Measurements from ENCODE around the gene TSHZ3. TPM values are rescaled to one million over a fixed set of nuclear protein-coding genes. Genes with fewer than 3 reads are reported as not detected.

The TSHZ3 gene
- total RNA-seq, 1 experiment from 2014 or later = not detected

- no peak overlapping the region for H3K27ac ChIP-seq (ENCODE audit: low read length)
- no peaks in the 10 kb centered on the region for H3K4me1 ChIP-seq (ENCODE audit: low read length)
- H3K36me3 ChIP-seq (ENCODE audit: insufficient read depth, low read length) = no peaks in the 10 kb centered on the region
- no peaks in the 10 kb centered on the region for H3K9me3 ChIP-seq (ENCODE audit: low read length)
- H4K20me1 ChIP-seq (ENCODE audit: insufficient read depth, low read depth, low read length) = no peaks in the 10 kb centered on the region
- H3K4me3 ChIP-seq (ENCODE audit: low read length) = no peak overlapping the region
- H3K9me2 ChIP-seq (replicated peaks; ENCODE audit: insufficient read depth, low read length) = no peaks in the 10 kb centered on the region
- H3K9ac ChIP-seq (ENCODE audit: low read length) = no peak overlapping the region
- no peak overlapping the region for H2AFZ ChIP-seq (ENCODE audit: low read length)
- no peaks in the 10 kb centered on the region; the same call in 1 of the 2 replicates for H3K27me3 ChIP-seq (ENCODE audit: low read length)
- no peaks in the 10 kb centered on the region for H3K79me2 ChIP-seq (ENCODE audit: low read length)
- no peak for DNase-seq
- H3K4me2 ChIP-seq (ENCODE audit: low read depth, low read length, poor library complexity, severe bottlenecking) = no peak overlapping the region
Observed at GRCh38 chr19:31233295-31233800, 115.9 kb downstream of the TSHZ3 start.

GRCh38 chr19:31232871-31233270 lies 116.4 kb downstream of the TSHZ3 start:
- H4K20me1 ChIP-seq (ENCODE audit: insufficient read depth, low read depth, low read length) = no peaks in the 10 kb centered on the region
- H3K79me2 ChIP-seq (ENCODE audit: low read length) = no peaks in the 10 kb centered on the region
- no peak overlapping the region for H3K27ac ChIP-seq (ENCODE audit: low read length)
- H3K27me3 ChIP-seq (ENCODE audit: low read length) = no peaks in the 10 kb centered on the region; the same call in 1 of the 2 replicates
- no peaks in the 10 kb centered on the region for H3K4me1 ChIP-seq (ENCODE audit: low read length)
- H3K4me3 ChIP-seq (ENCODE audit: low read length) = no peak overlapping the region
- H3K9me3 ChIP-seq (ENCODE audit: low read length) = no peaks in the 10 kb centered on the region
- no peak overlapping the region for H3K4me2 ChIP-seq (ENCODE audit: low read depth, low read length, poor library complexity, severe bottlenecking)
- no peaks in the 10 kb centered on the region for H3K36me3 ChIP-seq (ENCODE audit: insufficient read depth, low read length)
- no peak overlapping the region for H2AFZ ChIP-seq (ENCODE audit: low read length)
- H3K9me2 ChIP-seq (replicated peaks; ENCODE audit: insufficient read depth, low read length) = no peaks in the 10 kb centered on the region
- no peak for DNase-seq
- no peak overlapping the region for H3K9ac ChIP-seq (ENCODE audit: low read length)

- no peak for DNase-seq
- Histone ChIP-seq H3K4me1 (ENCODE audit: low read length) (no peaks in the 10 kb centered on the region), H3K9me2 (replicated peaks; ENCODE audit: insufficient read depth, low read length) (no peaks in the 10 kb centered on the region), H3K9ac (ENCODE audit: low read length) (no peak overlapping the region), H3K9me3 (ENCODE audit: low read length) (no peaks in the 10 kb centered on the region), H3K36me3 (ENCODE audit: insufficient read depth, low read length) (no peaks in the 10 kb centered on the region), H3K27ac (ENCODE audit: low read length) (no peak overlapping the region), H3K27me3 (ENCODE audit: low read length) (no peaks in the 10 kb centered on the region; the same call in 1 of the 2 replicates), H2AFZ (ENCODE audit: low read length) (no peak overlapping the region), H3K4me3 (ENCODE audit: low read length) (no peak overlapping the region), H4K20me1 (ENCODE audit: insufficient read depth, low read depth, low read length) (no peaks in the 10 kb centered on the region), H3K4me2 (ENCODE audit: low read depth, low read length, poor library complexity, severe bottlenecking) (no peak overlapping the region), H3K79me2 (ENCODE audit: low read length) (no peaks in the 10 kb centered on the region)
Observed at GRCh38 chr19:31232180-31232579, 117.1 kb downstream of the TSHZ3 start.

- Histone ChIP-seq H3K4me3 (ENCODE audit: low read length) (no peak overlapping the region), H2AFZ (ENCODE audit: low read length) (no peak overlapping the region), H3K9ac (ENCODE audit: low read length) (no peak overlapping the region), H3K36me3 (ENCODE audit: insufficient read depth, low read length) (no peaks in the 10 kb centered on the region), H3K9me2 (replicated peaks; ENCODE audit: insufficient read depth, low read length) (no peaks in the 10 kb centered on the region), H3K9me3 (ENCODE audit: low read length) (no peaks in the 10 kb centered on the region), H3K4me2 (ENCODE audit: low read depth, low read length, poor library complexity, severe bottlenecking) (no peak overlapping the region), H3K4me1 (ENCODE audit: low read length) (no peaks in the 10 kb centered on the region), H3K79me2 (ENCODE audit: low read length) (no peaks in the 10 kb centered on the region), H3K27me3 (ENCODE audit: low read length) (no peaks in the 10 kb centered on the region; the same call in 1 of the 2 replicates), H4K20me1 (ENCODE audit: insufficient read depth, low read depth, low read length) (no peaks in the 10 kb centered on the region), H3K27ac (ENCODE audit: low read length) (no peak overlapping the region)
- no peak for DNase-seq
Observed at GRCh38 chr19:31231237-31231636, 118.0 kb downstream of the TSHZ3 start.

- H3K9me2 ChIP-seq (replicated peaks; ENCODE audit: insufficient read depth, low read length) = no peaks in the 10 kb centered on the region
Observed at GRCh38 chr19:31226151-31226935, 122.9 kb downstream of the TSHZ3 start.

More at GRCh38 chr19:31226151-31226935, 122.9 kb downstream of the TSHZ3 start:
- no peaks in the 10 kb centered on the region for H3K9me3 ChIP-seq (ENCODE audit: low read length)
- H4K20me1 ChIP-seq (ENCODE audit: insufficient read depth, low read depth, low read length) = no peaks in the 10 kb centered on the region
- no peak overlapping the region for H3K9ac ChIP-seq (ENCODE audit: low read length)
- no peak for DNase-seq
- no peaks in the 10 kb centered on the region for H3K36me3 ChIP-seq (ENCODE audit: insufficient read depth, low read length)
- no peaks in the 10 kb centered on the region for H3K79me2 ChIP-seq (ENCODE audit: low read length)
- H2AFZ ChIP-seq (ENCODE audit: low read length) = no peak overlapping the region
- no peaks in the 10 kb centered on the region for H3K4me1 ChIP-seq (ENCODE audit: low read length)
- H3K4me3 ChIP-seq (ENCODE audit: low read length) = no peak overlapping the region
- H3K4me2 ChIP-seq (ENCODE audit: low read depth, low read length, poor library complexity, severe bottlenecking) = no peak overlapping the region
- H3K27me3 ChIP-seq (ENCODE audit: low read length) = no peaks in the 10 kb centered on the region
- no peak overlapping the region for H3K27ac ChIP-seq (ENCODE audit: low read length)
